ENCODE results near the gene DOCK7. TPM values are rescaled to one million over a fixed set of nuclear protein-coding genes. Genes with fewer than 3 reads are reported as not detected.
A peak's percentile ranks its signal among the peaks of the same experiment; 100 is the strongest.

The DOCK7 gene
- total and polyA plus RNA-seq, 2 of the 13 experiments (the other 11 are each of a cell fraction or from before 2014, with no cell fraction given) = 45.7 to 67.2 TPM

DNA sequence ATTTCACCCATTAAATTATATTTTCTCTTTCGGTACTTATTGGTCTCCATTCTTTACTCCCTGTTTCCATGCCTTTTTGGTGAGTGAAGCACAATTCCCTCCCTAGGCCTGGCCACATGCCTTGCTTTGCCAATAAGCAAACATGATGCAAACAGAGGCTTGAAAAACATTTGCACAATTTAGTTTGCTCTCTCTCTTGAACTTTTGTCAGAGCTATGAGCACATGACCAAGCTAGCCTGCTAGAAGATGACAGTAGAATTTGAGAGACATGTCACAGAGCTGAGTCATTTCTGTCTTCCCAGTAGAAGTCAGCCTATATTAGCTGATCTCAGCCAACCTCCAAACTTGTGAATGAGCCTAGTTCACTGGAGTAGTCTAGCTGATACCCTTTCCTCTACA, 66.3 kb downstream of the DOCK7 start (continued):
- TF ChIP-seq ZNF775 (CRISPR knock-in tag; IDR thresholded peaks at IDR 0.05; ENCODE audit: borderline replicate concordance) = no peak
- 0 out of 2 replicates have a peak, but pooled peaks have one; percentile 72 for TF ChIP-seq ZNF230 (CRISPR knock-in tag; IDR thresholded peaks at IDR 0.05)
- TF ChIP-seq ZNF331 (CRISPR knock-in tag; IDR thresholded peaks at IDR 0.05) = peak; percentile 97
- 0 out of 2 replicates have a peak, but pooled peaks have one; percentile 40 for TF ChIP-seq NR2F2 (IDR thresholded peaks at IDR 0.05; ENCODE audit: borderline replicate concordance, low read depth)
- 0 out of 2 replicates have a peak, but pooled peaks have one; percentile 63 for TF ChIP-seq ZNF543 (CRISPR knock-in tag; IDR thresholded peaks at IDR 0.05)
- no peak for TF ChIP-seq NRL (CRISPR knock-in tag; IDR thresholded peaks at IDR 0.05; ENCODE audit: borderline replicate concordance)
- TF ChIP-seq NR2C2 (CRISPR knock-in tag; IDR thresholded peaks at IDR 0.05; ENCODE audit: borderline replicate concordance) = peak; percentile 66
- no peak for TF ChIP-seq U2AF1 (optimal IDR thresholded peaks at IDR 0.05; ENCODE audit: low read depth, low read length)
- TF ChIP-seq MIER3 (CRISPR knock-in tag; IDR thresholded peaks at IDR 0.05; ENCODE audit: borderline replicate concordance) = peak; percentile 89; the same call in 1 of the 2 replicates
- peak; percentile 89 for TF ChIP-seq SNAPC2 (CRISPR knock-in tag; IDR thresholded peaks at IDR 0.05)
- TF ChIP-seq ZNF225 (CRISPR knock-in tag; IDR thresholded peaks at IDR 0.05) = no peak
- TF ChIP-seq ZMYM2 (CRISPR knock-in tag; IDR thresholded peaks at IDR 0.05) = 0 out of 2 replicates have a peak, but pooled peaks have one; percentile 30
- TF ChIP-seq ZNF782 (CRISPR knock-in tag; IDR thresholded peaks at IDR 0.05; ENCODE audit: borderline replicate concordance) = 0 out of 2 replicates have a peak, but pooled peaks have one; percentile 39
- TF ChIP-seq ZNF768 (CRISPR knock-in tag; IDR thresholded peaks at IDR 0.05) = no peak
- peak; percentile 62; the same call in 1 of the 2 replicates for TF ChIP-seq ZMYM3 (CRISPR knock-in tag; IDR thresholded peaks at IDR 0.05)
- TF ChIP-seq, protein P1, sequence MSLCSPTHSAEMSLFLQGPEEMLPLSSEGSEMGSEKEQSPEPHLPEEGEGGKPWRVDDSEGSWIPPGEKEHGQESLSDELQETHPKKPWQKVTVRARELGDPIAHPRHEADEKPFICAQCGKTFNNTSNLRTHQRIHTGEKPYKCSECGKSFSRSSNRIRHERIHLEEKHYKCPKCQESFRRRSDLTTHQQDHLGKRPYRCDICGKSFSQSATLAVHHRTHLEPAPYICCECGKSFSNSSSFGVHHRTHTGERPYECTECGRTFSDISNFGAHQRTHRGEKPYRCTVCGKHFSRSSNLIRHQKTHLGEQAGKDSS (CRISPR knock-in tag; IDR thresholded peaks at IDR 0.05; ENCODE audit: borderline replicate concordance, low read depth) = peak; percentile 59; the same call in 1 of the 2 replicates
- TF ChIP-seq REXO4 (CRISPR knock-in tag; IDR thresholded peaks at IDR 0.05; ENCODE audit: borderline replicate concordance) = no peak
- TF ChIP-seq SRSF9 (IDR thresholded peaks at IDR 0.05; ENCODE audit: borderline replicate concordance, insufficient read depth, low read depth, low read length, poor library complexity, severe bottlenecking) = no peak
- TF ChIP-seq SATB2 (CRISPR knock-in tag; IDR thresholded peaks at IDR 0.05) = no peak
- TF ChIP-seq ELF3 (CRISPR knock-in tag; IDR thresholded peaks at IDR 0.05) = peak; percentile 90
- no peak for TF ChIP-seq NFE2L1 (CRISPR knock-in tag; IDR thresholded peaks at IDR 0.05; ENCODE audit: borderline replicate concordance)
- no peak for TF ChIP-seq SAFB2 (CRISPR knock-in tag; IDR thresholded peaks at IDR 0.05; ENCODE audit: borderline replicate concordance, low read depth)
- TF ChIP-seq SCMH1 (CRISPR knock-in tag; IDR thresholded peaks at IDR 0.05; ENCODE audit: borderline replicate concordance) = no peak
- TF ChIP-seq, protein P2, sequence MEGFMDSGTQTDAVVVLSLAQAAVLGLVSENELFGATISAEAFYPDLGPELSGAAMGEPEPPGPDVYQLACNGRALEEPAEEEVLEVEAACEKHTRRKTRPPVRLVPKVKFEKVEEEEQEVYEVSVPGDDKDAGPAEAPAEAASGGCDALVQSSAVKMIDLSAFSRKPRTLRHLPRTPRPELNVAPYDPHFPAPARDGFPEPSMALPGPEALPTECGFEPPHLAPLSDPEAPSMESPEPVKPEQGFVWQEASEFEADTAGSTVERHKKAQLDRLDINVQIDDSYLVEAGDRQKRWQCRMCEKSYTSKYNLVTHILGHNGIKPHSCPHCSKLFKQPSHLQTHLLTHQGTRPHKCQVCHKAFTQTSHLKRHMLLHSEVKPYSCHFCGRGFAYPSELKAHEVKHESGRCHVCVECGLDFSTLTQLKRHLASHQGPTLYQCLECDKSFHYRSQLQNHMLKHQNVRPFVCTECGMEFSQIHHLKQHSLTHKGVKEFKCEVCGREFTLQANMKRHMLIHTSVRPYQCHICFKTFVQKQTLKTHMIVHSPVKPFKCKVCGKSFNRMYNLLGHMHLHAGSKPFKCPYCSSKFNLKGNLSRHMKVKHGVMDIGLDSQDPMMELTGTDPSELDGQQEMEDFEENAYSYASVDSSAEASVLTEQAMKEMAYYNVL (CRISPR knock-in tag; IDR thresholded peaks at IDR 0.05; ENCODE audit: borderline replicate concordance) = peak; percentile 94; the same call in 1 of the 2 replicates
- TF ChIP-seq SP1 (IDR thresholded peaks at IDR 0.05) = no peak
- peak; percentile 31; the same call in 1 of the 2 replicates for TF ChIP-seq SP1 (CRISPR knock-in tag; IDR thresholded peaks at IDR 0.05)
- TF ChIP-seq PAX8 (CRISPR knock-in tag; IDR thresholded peaks at IDR 0.05; ENCODE audit: borderline replicate concordance) = no peak
- TF ChIP-seq IKZF4 (CRISPR knock-in tag; IDR thresholded peaks at IDR 0.05; ENCODE audit: borderline replicate concordance, low read depth, not compliant biosample characterization) = no peak
- TF ChIP-seq, protein P3, sequence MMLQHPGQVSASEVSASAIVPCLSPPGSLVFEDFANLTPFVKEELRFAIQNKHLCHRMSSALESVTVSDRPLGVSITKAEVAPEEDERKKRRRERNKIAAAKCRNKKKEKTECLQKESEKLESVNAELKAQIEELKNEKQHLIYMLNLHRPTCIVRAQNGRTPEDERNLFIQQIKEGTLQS (CRISPR knock-in tag; IDR thresholded peaks at IDR 0.05) = peak; percentile 95
- peak; percentile 89 for TF ChIP-seq HNF4A (CRISPR knock-in tag; IDR thresholded peaks at IDR 0.05)

All from HepG2 (cell line).